Left ventricle myocardium inferior (tissue), 1 donor: ENCODE data around the gene TGFB1I1. TPM values are rescaled to one million over a fixed set of nuclear protein-coding genes. Genes with fewer than 3 reads are reported as not detected.

ENCODE experiments used
- DNase-seq: peaks from one replicate; pipeline ENCODE4 v3.0.0-alpha.2; 2020
- H3K27ac ChIP-seq: fragments of 200-600 bp; replicated peaks from 2 replicates; pipeline ENCODE4 v1.8.0; 2021
- H3K27me3 ChIP-seq: fragments of 200-600 bp; 2 replicates; pipeline ENCODE4 v1.8.0; 2021; ENCODE audit warnings: low read depth
- H3K36me3 ChIP-seq: fragments of 200-600 bp; 2 replicates; pipeline ENCODE4 v1.8.0; 2021
- H3K4me1 ChIP-seq: fragments of 200-600 bp; 2 replicates; pipeline ENCODE4 v1.8.0; 2021
- H3K4me3 ChIP-seq: fragments of 200-600 bp; 2 replicates; pipeline ENCODE4 v1.8.0; 2021; ENCODE audit warnings: mild to moderate bottlenecking, moderate library complexity
- H3K9me3 ChIP-seq: fragments of 200-600 bp; replicated peaks from 2 replicates; pipeline ENCODE4 v1.8.0; 2021
- intact Hi-C: fragments of 100-400 bp; cut with micrococcal nuclease; formaldehyde crosslinking; loops from one replicate; pipeline ENCODE4 v1.11.0; 2022
- total RNA-seq: library from RNA; stranded (reverse); fragmentation: NEBNext Ultra II Directional; extraction: Animal tissue kit (Norgen Biotek cat#: 25700); gene quantifications from one replicate; pipeline ENCODE4 v1.2.1, GENCODE V29; 2021
- TF ChIP-seq, protein P1 (sequence below): fragments of 200-600 bp; IDR thresholded peaks from 2 replicates; pipeline ENCODE4 v1.8.0; 2021; ENCODE audit warnings: antibody characterized with exemption, mild to moderate bottlenecking, borderline replicate concordance
- donor health status: DM: no; HTN: yes; CAD: no; lungs with severe emphysema.

The TGFB1I1 gene
- total RNA-seq, 1 donor from 2014 or later, result 15.6 TPM

DNA sequence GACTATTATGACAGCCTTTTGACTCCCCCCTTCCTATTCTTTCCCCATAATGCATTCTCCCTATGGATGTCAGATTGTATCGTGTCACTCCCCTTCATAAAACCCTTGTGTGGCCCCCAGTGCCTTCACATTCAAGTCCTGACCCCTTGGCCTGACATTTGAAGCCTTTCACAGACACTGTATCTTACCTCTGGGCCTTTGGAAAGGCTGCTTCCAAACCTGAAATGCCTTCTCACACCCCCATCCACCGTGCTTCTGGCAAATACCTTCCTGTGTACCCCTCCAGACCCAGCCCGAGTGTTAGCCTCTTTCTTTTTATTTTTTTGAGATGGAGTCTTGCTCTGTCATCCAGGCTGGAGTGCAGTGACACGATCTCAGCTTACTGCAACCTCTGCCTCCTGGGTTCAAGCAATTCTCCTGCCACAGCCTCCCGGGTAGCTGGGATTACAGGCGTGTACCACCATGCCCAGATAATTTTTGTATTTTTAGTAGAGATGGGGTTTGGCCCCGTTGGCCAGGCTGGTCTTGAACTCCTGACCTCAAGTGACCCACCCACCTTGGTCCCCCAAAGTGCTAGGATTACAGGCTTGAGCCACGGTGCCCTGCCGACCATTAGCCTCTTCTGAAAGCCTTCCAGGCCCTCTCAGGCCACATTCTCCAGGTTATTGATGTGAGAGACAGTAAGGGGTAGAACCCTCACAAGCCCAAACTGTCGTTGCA lies 10.6 kb upstream of the TGFB1I1 start:
- Histone ChIP-seq H3K4me3 (no peak overlapping the region), H3K9me3 (no peaks in the 10 kb centered on the region), H3K36me3 (peaks cover 44% of the 10 kb centered on the region), H3K27me3 (no peaks in the 10 kb centered on the region), H3K27ac (no peak overlapping the region), H3K4me1 (peaks cover 40% of the 10 kb centered on the region)
- TF ChIP-seq, protein P1, sequence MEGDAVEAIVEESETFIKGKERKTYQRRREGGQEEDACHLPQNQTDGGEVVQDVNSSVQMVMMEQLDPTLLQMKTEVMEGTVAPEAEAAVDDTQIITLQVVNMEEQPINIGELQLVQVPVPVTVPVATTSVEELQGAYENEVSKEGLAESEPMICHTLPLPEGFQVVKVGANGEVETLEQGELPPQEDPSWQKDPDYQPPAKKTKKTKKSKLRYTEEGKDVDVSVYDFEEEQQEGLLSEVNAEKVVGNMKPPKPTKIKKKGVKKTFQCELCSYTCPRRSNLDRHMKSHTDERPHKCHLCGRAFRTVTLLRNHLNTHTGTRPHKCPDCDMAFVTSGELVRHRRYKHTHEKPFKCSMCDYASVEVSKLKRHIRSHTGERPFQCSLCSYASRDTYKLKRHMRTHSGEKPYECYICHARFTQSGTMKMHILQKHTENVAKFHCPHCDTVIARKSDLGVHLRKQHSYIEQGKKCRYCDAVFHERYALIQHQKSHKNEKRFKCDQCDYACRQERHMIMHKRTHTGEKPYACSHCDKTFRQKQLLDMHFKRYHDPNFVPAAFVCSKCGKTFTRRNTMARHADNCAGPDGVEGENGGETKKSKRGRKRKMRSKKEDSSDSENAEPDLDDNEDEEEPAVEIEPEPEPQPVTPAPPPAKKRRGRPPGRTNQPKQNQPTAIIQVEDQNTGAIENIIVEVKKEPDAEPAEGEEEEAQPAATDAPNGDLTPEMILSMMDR, result no peak
- no peak for DNase-seq
- intact Hi-C loops, result no loop called here

GRCh38 chr16:31461921-31462804 lies 9.8 kb upstream of the TGFB1I1 start:
- TF ChIP-seq, protein P1, result no peak
- intact Hi-C loops, result no loop called here
- H3K9me3 ChIP-seq, result no peaks in the 10 kb centered on the region
- no peak overlapping the region for H3K4me3 ChIP-seq
- H3K4me1 ChIP-seq, result peaks cover 32% of the 10 kb centered on the region
- H3K27ac ChIP-seq, result no peak overlapping the region
- peaks cover 44% of the 10 kb centered on the region for H3K36me3 ChIP-seq
- no peak for DNase-seq
- no peaks in the 10 kb centered on the region for H3K27me3 ChIP-seq

DNA sequence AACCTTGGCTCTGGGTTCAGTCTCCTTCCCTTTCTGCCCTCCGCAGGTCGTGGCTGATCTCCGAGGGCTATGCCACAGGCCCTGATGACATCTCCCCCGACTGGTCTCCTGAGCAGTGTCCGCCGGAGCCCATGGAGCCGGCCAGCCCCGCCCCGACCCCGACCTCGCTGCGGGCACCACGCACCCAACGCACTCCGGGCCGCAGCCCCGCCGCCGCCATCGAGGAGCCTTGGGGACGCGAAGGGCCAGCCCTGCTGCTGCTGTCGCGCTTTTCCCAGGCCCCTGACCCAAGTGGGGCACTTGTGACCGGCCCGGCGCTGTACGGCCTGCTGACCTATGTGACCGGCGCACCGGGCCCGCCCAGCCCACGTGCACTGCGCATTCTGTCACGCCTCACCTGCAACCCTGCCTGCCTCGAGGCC lies 7.6 kb upstream of the TGFB1I1 start:
- peaks cover 44% of the 10 kb centered on the region for H3K36me3 ChIP-seq
- TF ChIP-seq, protein P1, result no peak
- H3K27ac ChIP-seq, result no peak overlapping the region
- H3K9me3 ChIP-seq, result no peaks in the 10 kb centered on the region
- H3K27me3 ChIP-seq, result no peaks in the 10 kb centered on the region
- intact Hi-C loops, result no loop called here
- peaks cover 13% of the 10 kb centered on the region for H3K4me1 ChIP-seq
- H3K4me3 ChIP-seq, result no peak overlapping the region
- DNase-seq, result no peak

- intact Hi-C loops, result no loop called here
- no peak for DNase-seq
- Histone ChIP-seq H3K36me3 (peaks cover 44% of the 10 kb centered on the region), H3K4me1 (peaks cover 13% of the 10 kb centered on the region), H3K9me3 (no peaks in the 10 kb centered on the region), H3K27ac (no peak overlapping the region), H3K27me3 (no peaks in the 10 kb centered on the region), H3K4me3 (no peak overlapping the region)
- TF ChIP-seq, protein P1, result no peak
These were observed 7.1 kb upstream of the TGFB1I1 start for GRCh38 chr16:31464781-31465260.

DNA sequence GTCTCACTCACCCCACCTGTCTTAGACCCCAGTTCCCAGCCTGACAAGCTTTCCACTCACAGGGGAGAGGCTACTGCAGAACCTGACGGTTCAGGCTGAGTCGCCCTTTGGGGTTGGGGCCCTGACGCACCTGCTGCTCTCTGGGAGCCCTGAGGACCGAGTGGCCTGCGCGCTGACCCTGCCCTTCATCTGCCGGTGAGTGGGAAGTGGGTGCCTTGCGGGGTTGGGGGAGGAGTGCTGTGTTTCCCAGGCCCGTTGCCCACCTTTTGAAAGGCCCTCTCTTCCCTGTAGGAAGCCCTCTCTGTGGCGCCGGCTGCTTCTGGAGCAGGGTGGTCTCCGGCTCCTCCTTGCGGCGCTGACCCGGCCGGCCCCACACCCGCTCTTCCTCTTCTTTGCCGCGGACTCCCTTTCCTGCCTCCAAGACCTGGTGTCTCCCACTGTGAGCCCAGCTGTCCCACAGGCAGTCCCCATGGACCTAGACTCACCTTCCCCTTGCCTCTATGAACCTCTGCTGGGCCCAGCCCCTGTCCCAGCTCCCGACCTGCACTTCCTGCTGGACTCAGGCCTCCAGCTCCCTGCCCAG lies 6.1 kb upstream of the TGFB1I1 start:
- Histone ChIP-seq H3K27me3 (no peaks in the 10 kb centered on the region), H3K9me3 (no peaks in the 10 kb centered on the region), H3K27ac (no peak overlapping the region), H3K36me3 (peaks cover 44% of the 10 kb centered on the region), H3K4me3 (no peak overlapping the region), H3K4me1 (peaks cover 5% of the 10 kb centered on the region)
- DNase-seq, result no peak
- intact Hi-C loops, result no loop called here
- TF ChIP-seq, protein P1, result no peak
